Measurements from ENCODE around the gene RAD51B. TPM values are rescaled to one million over a fixed set of nuclear protein-coding genes. Genes with fewer than 3 reads are reported as not detected.

The RAD51B gene
- total RNA-seq, 1 experiment from 2014 or later = 20.0 TPM

GRCh38 chr14:68327231-68327630 is 507.7 kb downstream of the RAD51B start:
- BruUV-seq (replicated peaks) = no TSS peak
- TF ChIP-seq SRF (IDR thresholded peaks at IDR 0.05; ENCODE audit: low read depth) (no peak), POLR2A (IDR thresholded peaks at IDR 0.05; ENCODE audit: borderline replicate concordance, extremely low read depth, insufficient read depth, insufficient read length) (no peak), EZH2phosphoT487 (IDR thresholded peaks at IDR 0.05; ENCODE audit: borderline replicate concordance) (no peak), ZBTB33 (IDR thresholded peaks at IDR 0.05; ENCODE audit: extremely low read depth, insufficient replicate concordance, low read length) (no peak), ZFX (IDR thresholded peaks at IDR 0.05) (no peak), SIN3A (IDR thresholded peaks at IDR 0.05; ENCODE audit: low read depth) (no peak)
- no peak for DNase-seq (ENCODE audit: low read depth, low spot score)
- Histone ChIP-seq H3K36me3 (ENCODE audit: control insufficient read depth in 1 of 2, insufficient read depth in 2 of 2, low read length in 2 of 2) (no peaks in the 10 kb centered on the region), H3K79me2 (ENCODE audit: insufficient read depth, low read length) (no peaks in the 10 kb centered on the region), H2AFZ (ENCODE audit: low read depth, low read length, poor library complexity, severe bottlenecking) (no peak overlapping the region), H3K4me3 (replicated peaks in 1 of 2; ENCODE audit: low read depth in 1 of 2, low read length in 2 of 2) (no peak overlapping the region), H4K20me1 (ENCODE audit: insufficient read depth) (no peaks in the 10 kb centered on the region), H3K27me3 (ENCODE audit: insufficient read depth, low read length) (no peaks in the 10 kb centered on the region), H3K9me2 (ENCODE audit: insufficient read depth) (no peaks in the 10 kb centered on the region), H3K9ac (ENCODE audit: low read length) (no peak overlapping the region), H3K4me1 (ENCODE audit: control insufficient read depth in 1 of 2, insufficient read depth in 2 of 2, low read length in 2 of 2) (no peaks in the 10 kb centered on the region), H3K9me3 (ENCODE audit: control insufficient read depth in 1 of 2, insufficient read depth in 1 of 2, low read depth in 1 of 2, low read length in 2 of 2) (no peaks in the 10 kb centered on the region), H3K27ac (ENCODE audit: low read depth, low read length) (no peak overlapping the region), H3K4me2 (ENCODE audit: low read length) (no peak overlapping the region)
- ATAC-seq = no peak
- ChIA-PET POLR2A (interaction anchor here (0.7 kb wide), 1 partner anchor 22 kb away, joined by 3 read pairs; no protein-coding TSS in a partner anchor), RAD21 (ENCODE audit: low non-redundant PET in 1 of 2, low total read pairs in 2 of 2, uncharacterized antibody in 2 of 2, unreplicated experiment in 2 of 2) (no interaction called here), CTCF (no interaction called here)
- intact Hi-C loops (cut with micrococcal nuclease) = no loop called here

DNA sequence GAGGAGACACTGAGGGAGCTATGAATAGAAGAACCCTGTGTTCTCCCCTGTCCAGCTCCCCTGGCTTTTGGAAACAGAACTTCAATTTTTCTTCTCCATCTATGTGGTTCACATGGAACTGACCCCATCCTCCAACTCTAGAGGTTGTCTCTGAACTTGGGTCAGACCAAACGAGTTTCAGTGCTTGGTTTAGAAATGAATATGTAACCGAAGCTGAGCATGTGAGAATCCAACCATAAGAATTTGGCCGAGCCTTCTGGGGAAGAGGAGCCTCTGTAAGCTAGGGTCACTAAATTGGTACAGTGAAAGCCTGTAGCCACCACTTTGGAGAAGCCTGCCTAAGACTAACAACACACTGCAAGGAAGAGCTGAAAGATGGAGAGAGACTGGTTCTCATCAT is 508.9 kb downstream of the RAD51B start:
- ATAC-seq = no peak
- CTCF ChIA-PET = no interaction called here
- H3K9me3 ChIP-seq (ENCODE audit: control insufficient read depth in 1 of 2, insufficient read depth in 1 of 2, low read depth in 1 of 2, low read length in 2 of 2) = no peaks in the 10 kb centered on the region

More for the DNA sequence above, 508.9 kb downstream of the RAD51B start:
- ChIA-PET POLR2A (no interaction called here), RAD21 (ENCODE audit: low non-redundant PET in 1 of 2, low total read pairs in 2 of 2, uncharacterized antibody in 2 of 2, unreplicated experiment in 2 of 2) (no interaction called here)
- H3K4me3 ChIP-seq (replicated peaks in 1 of 2; ENCODE audit: low read depth in 1 of 2, low read length in 2 of 2) = no peak overlapping the region
- no TSS peak for BruUV-seq (replicated peaks)
- no peaks in the 10 kb centered on the region for H3K36me3 ChIP-seq (ENCODE audit: control insufficient read depth in 1 of 2, insufficient read depth in 2 of 2, low read length in 2 of 2)
- H3K27me3 ChIP-seq (ENCODE audit: insufficient read depth, low read length) = no peaks in the 10 kb centered on the region
- H3K27ac ChIP-seq (ENCODE audit: low read depth, low read length) = no peak overlapping the region
- intact Hi-C loops (cut with micrococcal nuclease) = no loop called here
- no peaks in the 10 kb centered on the region for H3K79me2 ChIP-seq (ENCODE audit: insufficient read depth, low read length)
- no peaks in the 10 kb centered on the region for H3K9me2 ChIP-seq (ENCODE audit: insufficient read depth)
- TF ChIP-seq FOSL1 (IDR thresholded peaks at IDR 0.05; ENCODE audit: low read depth) (no peak), CEBPB (IDR thresholded peaks at IDR 0.05; ENCODE audit: low read depth) (no peak)
- no peak for DNase-seq (ENCODE audit: low read depth, low spot score)
- H3K4me1 ChIP-seq (ENCODE audit: control insufficient read depth in 1 of 2, insufficient read depth in 2 of 2, low read length in 2 of 2) = no peaks in the 10 kb centered on the region
- no peak overlapping the region for H3K4me2 ChIP-seq (ENCODE audit: low read length)
- no peak overlapping the region for H3K9ac ChIP-seq (ENCODE audit: low read length)
- no peak overlapping the region for H2AFZ ChIP-seq (ENCODE audit: low read depth, low read length, poor library complexity, severe bottlenecking)
- H4K20me1 ChIP-seq (ENCODE audit: insufficient read depth) = no peaks in the 10 kb centered on the region

All from HCT116 (cell line).